SK-N-SH treated with all-trans-retinoic acid at 6 μM for 48 hours (cell line): ENCODE data around the gene CLDN3.
"Not testable (repeated sequence)": the region's sequence is repeated elsewhere in the genome, so short reads cannot be mapped to it uniquely, and the experiment has no call there.

Experiments used
- ATAC-seq: fragments of 200-7000 bp; cut with Tn5 transposase; 3 replicates; pipeline ENCODE4 v1.9.1; 2020; ENCODE audit warnings: mild to moderate bottlenecking, moderate library complexity
- BACH2 ChIP-seq: fragments of 250-450 bp; sonication (Bioruptor Pico); IDR thresholded peaks from 2 replicates; pipeline ENCODE4 v1.9.0; 2021; ENCODE audit warnings: mild to moderate bottlenecking, borderline replicate concordance
- CREB5 ChIP-seq: fragments of 250-450 bp; sonication (Bioruptor Pico); IDR thresholded peaks from 2 replicates; pipeline ENCODE4 v1.5.1; 2020; ENCODE audit warnings: low read depth, mild to moderate bottlenecking, moderate library complexity
- CSDC2 ChIP-seq: fragments of 250-450 bp; sonication (Bioruptor Pico); IDR thresholded peaks from 2 replicates; pipeline ENCODE4 v1.5.0; 2020; ENCODE audit warnings: mild to moderate bottlenecking, moderate library complexity
- CSRNP3 ChIP-seq: fragments of 250-450 bp; sonication (Bioruptor Pico); IDR thresholded peaks from 2 replicates; pipeline ENCODE4 v1.5.1; 2021; ENCODE audit warnings: mild to moderate bottlenecking, moderate library complexity
- ESRRG ChIP-seq: fragments of 250-450 bp; sonication (Bioruptor Pico); IDR thresholded peaks from 2 replicates; pipeline ENCODE4 v1.6.1; 2021; ENCODE audit warnings: mild to moderate bottlenecking
- GLIS3 ChIP-seq: fragments of 250-450 bp; sonication (Bioruptor Pico); IDR thresholded peaks from 2 replicates; pipeline ENCODE4 v1.5.0; 2020; ENCODE audit warnings: mild to moderate bottlenecking, moderate library complexity
- ISL1 ChIP-seq: fragments of 250-450 bp; sonication (Bioruptor Pico); IDR thresholded peaks from 2 replicates; pipeline ENCODE4 v2.1.2; 2022; ENCODE audit warnings: mild to moderate bottlenecking, moderate library complexity
- OSR1 ChIP-seq: fragments of 250-450 bp; sonication (Bioruptor Pico); IDR thresholded peaks from 2 replicates; pipeline ENCODE4 v1.8.0; 2022; ENCODE audit warnings: moderate library complexity, mild to moderate bottlenecking, inconsistent platforms
- PATZ1 ChIP-seq: fragments of 250-450 bp; sonication (Bioruptor Pico); IDR thresholded peaks from 2 replicates; pipeline ENCODE4 v1.8.0; 2020; ENCODE audit warnings: mild to moderate bottlenecking, moderate library complexity, borderline replicate concordance
- POU6F1 ChIP-seq: fragments of 250-450 bp; sonication (Bioruptor Pico); IDR thresholded peaks from 2 replicates; pipeline ENCODE4 v1.8.0; 2021; ENCODE audit warnings: low read depth, mild to moderate bottlenecking, moderate library complexity, borderline replicate concordance
- PPARA ChIP-seq: fragments of 250-450 bp; sonication (Bioruptor Pico); IDR thresholded peaks from 2 replicates; pipeline ENCODE4 v1.5.0; 2020; ENCODE audit warnings: mild to moderate bottlenecking, borderline replicate concordance
- RARB ChIP-seq: fragments of 250-450 bp; sonication (Bioruptor Pico); IDR thresholded peaks from 2 replicates; pipeline ENCODE4 v1.8.0; 2021; ENCODE audit warnings: mild to moderate bottlenecking, moderate library complexity
- SNAI2 ChIP-seq: fragments of 250-450 bp; sonication (Bioruptor Pico); IDR thresholded peaks from 2 replicates; pipeline ENCODE4 v1.5.0; 2020; ENCODE audit warnings: mild to moderate bottlenecking, moderate library complexity
- TCF4 ChIP-seq: fragments of 250-450 bp; sonication (Bioruptor Pico); IDR thresholded peaks from 2 replicates; pipeline ENCODE4 v1.8.0; 2021; ENCODE audit warnings: mild to moderate bottlenecking, moderate library complexity, borderline replicate concordance
- TOX ChIP-seq: fragments of 250-450 bp; sonication (Bioruptor Pico); IDR thresholded peaks from 2 replicates; pipeline ENCODE4 v1.8.0; 2021; ENCODE audit warnings: mild to moderate bottlenecking, moderate library complexity, borderline replicate concordance
- TSHZ2 ChIP-seq: fragments of 250-450 bp; sonication (Bioruptor Pico); IDR thresholded peaks from 2 replicates; pipeline ENCODE4 v1.5.0; 2020; ENCODE audit warnings: mild to moderate bottlenecking, moderate library complexity
- ZC3H10 ChIP-seq: fragments of 250-450 bp; sonication (Bioruptor Pico); IDR thresholded peaks from 2 replicates; pipeline ENCODE4 v1.5.1; 2021; ENCODE audit warnings: mild to moderate bottlenecking, moderate library complexity
- ZFP3 ChIP-seq: fragments of 250-450 bp; sonication (Bioruptor Pico); IDR thresholded peaks from 2 replicates; pipeline ENCODE4 v1.5.0; 2020; ENCODE audit warnings: mild to moderate bottlenecking, moderate library complexity
- ZFP30 ChIP-seq: fragments of 450-650 bp; formaldehyde crosslinking; IDR thresholded peaks from 2 replicates; pipeline ENCODE4 v1.5.0; 2022; ENCODE audit warnings: mild to moderate bottlenecking, moderate library complexity
- ZNF565 ChIP-seq: fragments of 450-650 bp; formaldehyde crosslinking; conservative IDR thresholded peaks from 2 replicates; pipeline ENCODE4 v1.5.0; 2020; ENCODE audit warnings: low read depth, mild to moderate bottlenecking, moderate library complexity
- ZNF70 ChIP-seq: fragments of 450-650 bp; formaldehyde crosslinking; IDR thresholded peaks from 2 replicates; pipeline ENCODE4 v1.5.0; 2020; ENCODE audit warnings: mild to moderate bottlenecking, moderate library complexity
- ZNF8 ChIP-seq: fragments of 450-650 bp; formaldehyde crosslinking; IDR thresholded peaks from 2 replicates; pipeline ENCODE4 v1.5.0; 2020; ENCODE audit warnings: mild to moderate bottlenecking, moderate library complexity

CLDN3 gene

GRCh38 chr7:73789051-73789450 lies 19.0 kb upstream of the CLDN3 start:
- ATAC-seq, result no peak
- TF ChIP-seq RARB (CRISPR knock-in tag) (no peak), POU6F1 (CRISPR knock-in tag) (no peak), CSDC2 (no peak), GLIS3 (CRISPR knock-in tag) (no peak), SNAI2 (CRISPR knock-in tag) (no peak), ZNF8 (CRISPR knock-in tag) (no peak), ZNF565 (CRISPR knock-in tag) (no peak), ZNF70 (CRISPR knock-in tag) (no peak), ESRRG (no peak), ISL1 (CRISPR knock-in tag) (no peak), ZFP30 (no peak), TOX (CRISPR knock-in tag) (no peak), BACH2 (CRISPR knock-in tag) (no peak), ZFP3 (CRISPR knock-in tag) (no peak), PPARA (no peak), TCF4 (CRISPR knock-in tag) (no peak), CREB5 (CRISPR knock-in tag) (no peak), OSR1 (no peak)
- TF ChIP-seq, all 23 proteins: peak for 0

GRCh38 chr7:73787786-73788048 lies 17.6 kb upstream of the CLDN3 start:
- ATAC-seq, result not testable (repeated sequence)

GRCh38 chr7:73786588-73786987 lies 16.5 kb upstream of the CLDN3 start:
- no peak for TF ChIP-seq TSHZ2
- no peak for TF ChIP-seq POU6F1 (CRISPR knock-in tag)
- TF ChIP-seq CSRNP3 (CRISPR knock-in tag), result no peak
- TF ChIP-seq ZFP30, result no peak
- no peak for TF ChIP-seq ZC3H10 (CRISPR knock-in tag)
- no peak for TF ChIP-seq ZNF8 (CRISPR knock-in tag)
- TF ChIP-seq PATZ1, result no peak
- no peak for TF ChIP-seq RARB (CRISPR knock-in tag)
- TF ChIP-seq CREB5 (CRISPR knock-in tag), result no peak
- no peak for TF ChIP-seq GLIS3 (CRISPR knock-in tag)
- TF ChIP-seq SNAI2 (CRISPR knock-in tag), result no peak
- TF ChIP-seq ZNF565 (CRISPR knock-in tag), result no peak
- no peak for TF ChIP-seq TCF4 (CRISPR knock-in tag)
- TF ChIP-seq TOX (CRISPR knock-in tag), result no peak
- no peak for TF ChIP-seq ZFP3 (CRISPR knock-in tag)
- TF ChIP-seq BACH2 (CRISPR knock-in tag), result no peak
- TF ChIP-seq OSR1, result no peak
- no peak for TF ChIP-seq ESRRG
- TF ChIP-seq ISL1 (CRISPR knock-in tag), result no peak
- no peak for ATAC-seq
